ENCODE measurements around the gene TAF1D.
"Not testable (repeated sequence)": the region's sequence is repeated elsewhere in the genome, so short reads cannot be mapped to it uniquely, and the experiment has no call there.

The TAF1D gene

DNA sequence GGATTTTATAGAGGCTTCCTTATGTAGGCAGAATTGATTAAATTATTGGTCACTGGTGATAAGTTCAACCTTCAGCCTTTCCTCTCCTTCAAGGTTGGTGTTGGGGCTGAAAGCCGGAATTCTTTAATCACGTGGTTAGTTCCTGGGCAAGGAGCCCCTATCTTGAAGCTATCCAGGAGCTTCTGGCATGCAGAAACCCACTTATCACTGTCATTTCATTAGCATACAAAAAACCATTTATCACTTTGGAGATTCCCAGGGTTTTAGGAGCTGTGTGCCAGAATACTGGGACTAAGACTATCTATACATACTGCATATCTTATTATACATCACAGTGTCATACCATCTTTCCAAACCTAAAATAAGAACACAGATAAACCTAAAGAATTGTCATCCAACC, 24.3 kb upstream of the TAF1D start:
- H3K36me3 ChIP-seq (ENCODE audit: low read length), result no peaks in the 10 kb centered on the region
- H4K20me1 ChIP-seq (ENCODE audit: low read depth, low read length), result no peaks in the 10 kb centered on the region
- H3K9me3 ChIP-seq (ENCODE audit: insufficient read depth, low read length), result no peaks in the 10 kb centered on the region
- H3K27ac ChIP-seq (ENCODE audit: low read depth, low read length), result no peak overlapping the region
- H3K4me3 ChIP-seq (ENCODE audit: insufficient read depth, low read length, poor library complexity, severe bottlenecking), result no peak overlapping the region
- no peaks in the 10 kb centered on the region for H3K9me2 ChIP-seq (replicated peaks; ENCODE audit: insufficient read depth, low read length)
- no peak overlapping the region for H3K9ac ChIP-seq (ENCODE audit: low read length)
- H3K4me2 ChIP-seq (ENCODE audit: low read depth, low read length, poor library complexity, severe bottlenecking), result no peak overlapping the region
- H2AFZ ChIP-seq (ENCODE audit: low read depth, low read length, severe bottlenecking), result no peak overlapping the region
- H3F3A ChIP-seq (ENCODE audit: insufficient read depth), result no peaks in the 10 kb centered on the region
- no peaks in the 10 kb centered on the region for H3K27me3 ChIP-seq (ENCODE audit: low read length)
- TF ChIP-seq, protein P1, sequence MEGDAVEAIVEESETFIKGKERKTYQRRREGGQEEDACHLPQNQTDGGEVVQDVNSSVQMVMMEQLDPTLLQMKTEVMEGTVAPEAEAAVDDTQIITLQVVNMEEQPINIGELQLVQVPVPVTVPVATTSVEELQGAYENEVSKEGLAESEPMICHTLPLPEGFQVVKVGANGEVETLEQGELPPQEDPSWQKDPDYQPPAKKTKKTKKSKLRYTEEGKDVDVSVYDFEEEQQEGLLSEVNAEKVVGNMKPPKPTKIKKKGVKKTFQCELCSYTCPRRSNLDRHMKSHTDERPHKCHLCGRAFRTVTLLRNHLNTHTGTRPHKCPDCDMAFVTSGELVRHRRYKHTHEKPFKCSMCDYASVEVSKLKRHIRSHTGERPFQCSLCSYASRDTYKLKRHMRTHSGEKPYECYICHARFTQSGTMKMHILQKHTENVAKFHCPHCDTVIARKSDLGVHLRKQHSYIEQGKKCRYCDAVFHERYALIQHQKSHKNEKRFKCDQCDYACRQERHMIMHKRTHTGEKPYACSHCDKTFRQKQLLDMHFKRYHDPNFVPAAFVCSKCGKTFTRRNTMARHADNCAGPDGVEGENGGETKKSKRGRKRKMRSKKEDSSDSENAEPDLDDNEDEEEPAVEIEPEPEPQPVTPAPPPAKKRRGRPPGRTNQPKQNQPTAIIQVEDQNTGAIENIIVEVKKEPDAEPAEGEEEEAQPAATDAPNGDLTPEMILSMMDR (IDR thresholded peaks at IDR 0.05; ENCODE audit: insufficient read depth, low read length, poor library complexity, severe bottlenecking), result no peak
- TF ChIP-seq EZH2phosphoT487 (conservative IDR thresholded peaks at IDR 0.05; ENCODE audit: low read length), result no peak
- no peaks in the 10 kb centered on the region for H3K79me2 ChIP-seq (ENCODE audit: insufficient read depth, low read length)

DNA sequence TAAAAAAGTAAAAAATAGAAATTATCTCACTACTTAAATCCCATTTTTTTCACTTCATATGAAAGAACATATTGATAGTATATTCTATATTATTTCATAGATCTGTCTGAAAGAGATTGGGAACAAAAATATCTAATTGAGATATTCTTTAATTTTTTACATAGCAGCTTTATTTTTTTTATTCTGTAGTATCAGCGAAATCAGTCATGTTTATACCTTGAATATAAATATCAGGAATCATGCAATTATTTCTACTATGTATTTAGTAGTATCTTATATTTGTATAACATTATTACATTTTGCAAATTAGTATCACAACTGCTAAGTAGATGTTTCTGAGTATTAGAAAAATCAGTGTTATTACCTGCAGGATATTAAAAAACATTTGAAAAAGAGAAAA, 20.6 kb upstream of the TAF1D start:
- Histone ChIP-seq H3K4me2 (ENCODE audit: low read depth, low read length, poor library complexity, severe bottlenecking) (no peak overlapping the region), H3K9me3 (ENCODE audit: insufficient read depth, low read length) (no peaks in the 10 kb centered on the region), H3K36me3 (ENCODE audit: low read length) (no peaks in the 10 kb centered on the region; the same call in 1 of the 2 replicates), H3K9me2 (replicated peaks; ENCODE audit: insufficient read depth, low read length) (no peaks in the 10 kb centered on the region), H3K79me2 (ENCODE audit: insufficient read depth, low read length) (no peaks in the 10 kb centered on the region), H4K20me1 (ENCODE audit: low read depth, low read length) (no peaks in the 10 kb centered on the region), H3K27me3 (ENCODE audit: low read length) (no peaks in the 10 kb centered on the region), H3K4me3 (ENCODE audit: insufficient read depth, low read length, poor library complexity, severe bottlenecking) (no peak overlapping the region), H3K9ac (ENCODE audit: low read length) (no peak overlapping the region), H3K27ac (ENCODE audit: low read depth, low read length) (no peak overlapping the region), H2AFZ (ENCODE audit: low read depth, low read length, severe bottlenecking) (no peak overlapping the region), H3F3A (ENCODE audit: insufficient read depth) (no peaks in the 10 kb centered on the region)
- TF ChIP-seq EZH2phosphoT487 (conservative IDR thresholded peaks at IDR 0.05; ENCODE audit: low read length), result no peak
- TF ChIP-seq, protein P1 (IDR thresholded peaks at IDR 0.05; ENCODE audit: insufficient read depth, low read length, poor library complexity, severe bottlenecking), result no peak

DNA sequence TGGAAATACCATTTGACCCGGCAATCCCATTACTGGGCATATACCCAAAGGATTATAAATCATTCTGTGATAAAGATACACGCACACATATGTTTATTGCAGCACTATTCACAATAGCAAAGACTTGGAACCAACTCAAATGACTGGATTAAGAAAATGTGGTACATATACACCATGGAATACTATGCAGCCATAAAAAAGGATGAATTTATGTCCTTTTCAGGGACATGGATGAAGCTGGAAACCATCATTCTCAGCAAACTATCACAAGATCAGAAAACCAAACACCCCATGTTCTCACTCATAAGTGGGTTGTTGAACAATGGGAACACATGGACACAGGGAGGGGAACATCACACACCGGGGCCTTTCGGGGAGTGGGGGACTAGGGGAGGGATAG, 17.8 kb upstream of the TAF1D start:
- not testable (repeated sequence) for H3F3A ChIP-seq (ENCODE audit: insufficient read depth); H3K4me2 ChIP-seq (ENCODE audit: low read depth, low read length, poor library complexity, severe bottlenecking); H2AFZ ChIP-seq (ENCODE audit: low read depth, low read length, severe bottlenecking); H3K9me3 ChIP-seq (ENCODE audit: insufficient read depth, low read length); H3K27ac ChIP-seq (ENCODE audit: low read depth, low read length); H3K9me2 ChIP-seq (replicated peaks; ENCODE audit: insufficient read depth, low read length); H3K27me3 ChIP-seq (ENCODE audit: low read length); H4K20me1 ChIP-seq (ENCODE audit: low read depth, low read length); H3K9ac ChIP-seq (ENCODE audit: low read length); H3K79me2 ChIP-seq (ENCODE audit: insufficient read depth, low read length); H3K4me3 ChIP-seq (ENCODE audit: insufficient read depth, low read length, poor library complexity, severe bottlenecking); H3K36me3 ChIP-seq (ENCODE audit: low read length)

DNA sequence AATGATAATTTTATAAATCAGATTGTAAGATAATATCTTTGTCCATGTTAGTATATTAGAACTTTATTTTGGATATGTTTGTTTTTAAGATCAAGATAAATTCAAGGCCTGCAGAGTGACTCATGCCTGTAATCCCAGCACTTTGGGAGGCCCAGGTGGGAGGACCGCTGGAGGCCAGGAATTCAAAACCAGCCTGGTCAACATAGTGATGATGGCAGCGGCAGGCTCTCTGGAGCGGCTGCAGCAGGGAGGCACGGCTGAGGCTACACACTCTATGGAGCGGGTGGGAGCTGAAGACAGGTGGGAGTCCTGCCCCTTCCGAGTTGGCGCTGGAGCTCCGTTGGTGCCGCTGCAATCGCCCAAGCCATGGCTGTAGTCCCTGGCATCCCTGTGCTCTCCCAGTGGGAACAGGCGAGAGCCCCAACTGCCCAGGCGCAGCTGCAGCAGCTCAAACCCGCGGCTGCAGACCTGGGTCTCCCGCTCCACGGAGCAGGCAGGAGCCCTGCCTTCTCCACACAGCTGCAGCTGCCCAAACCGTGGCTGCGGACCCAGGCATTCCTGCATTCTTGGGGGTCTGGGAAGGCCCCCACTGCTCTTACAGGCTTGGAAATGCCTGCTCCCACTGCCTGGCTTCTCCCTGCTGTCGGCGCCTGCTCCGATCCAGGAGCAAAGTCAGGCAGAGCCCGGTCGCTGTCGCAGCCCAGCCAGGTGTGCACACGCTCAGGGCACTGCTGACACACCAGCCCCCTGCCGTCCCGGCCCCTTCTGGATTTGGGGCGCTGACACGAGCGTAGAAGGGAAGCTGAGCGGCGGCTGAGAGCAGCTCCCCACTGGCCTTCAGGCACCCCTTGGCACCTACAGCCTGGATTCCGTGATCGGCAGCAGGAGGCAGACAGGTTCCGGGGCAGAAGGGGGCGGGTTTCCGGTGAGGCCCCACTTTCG, 16.9 kb upstream of the TAF1D start:
- Histone ChIP-seq H3K9me2 (replicated peaks; ENCODE audit: insufficient read depth, low read length) (no peaks in the 10 kb centered on the region), H3K4me3 (ENCODE audit: insufficient read depth, low read length, poor library complexity, severe bottlenecking) (no peak overlapping the region), H2AFZ (ENCODE audit: low read depth, low read length, severe bottlenecking) (no peak overlapping the region), H4K20me1 (ENCODE audit: low read depth, low read length) (no peaks in the 10 kb centered on the region), H3K79me2 (ENCODE audit: insufficient read depth, low read length) (no peaks in the 10 kb centered on the region), H3K36me3 (ENCODE audit: low read length) (peaks cover 4% of the 10 kb centered on the region; the same call in 1 of the 2 replicates), H3K27ac (ENCODE audit: low read depth, low read length) (no peak overlapping the region), H3F3A (ENCODE audit: insufficient read depth) (0 out of 2 replicates have a peak, but pooled peaks cover 4% of the 10 kb centered on the region), H3K9me3 (ENCODE audit: insufficient read depth, low read length) (no peaks in the 10 kb centered on the region), H3K4me2 (ENCODE audit: low read depth, low read length, poor library complexity, severe bottlenecking) (no peak overlapping the region), H3K9ac (ENCODE audit: low read length) (no peak overlapping the region), H3K27me3 (ENCODE audit: low read length) (no peaks in the 10 kb centered on the region)
- TF ChIP-seq, protein P1 (IDR thresholded peaks at IDR 0.05; ENCODE audit: insufficient read depth, low read length, poor library complexity, severe bottlenecking), result no peak
- no peak for TF ChIP-seq EZH2phosphoT487 (conservative IDR thresholded peaks at IDR 0.05; ENCODE audit: low read length)
